OCI-LY7 (cell line): Measurements from ENCODE around the gene AGBL4.

Experiments
- CTCF ChIP-seq: fragments of 200-600 bp; sonication (generic); conservative IDR thresholded peaks from 2 replicates; pipeline ENCODE4 v1.5.1; 2014; ENCODE audit warnings: mild to moderate bottlenecking, antibody characterized with exemption, low read length, moderate library complexity, mixed read lengths
- EZH2phosphoT487 ChIP-seq: fragments of 200-600 bp; sonication (generic); IDR thresholded peaks from 2 replicates; pipeline ENCODE4 v1.6.1; 2018; ENCODE audit warnings: low read depth, borderline replicate concordance, mild to moderate bottlenecking, mixed run types, antibody characterized with exemption, low read length, moderate library complexity, mixed read lengths

DNA sequence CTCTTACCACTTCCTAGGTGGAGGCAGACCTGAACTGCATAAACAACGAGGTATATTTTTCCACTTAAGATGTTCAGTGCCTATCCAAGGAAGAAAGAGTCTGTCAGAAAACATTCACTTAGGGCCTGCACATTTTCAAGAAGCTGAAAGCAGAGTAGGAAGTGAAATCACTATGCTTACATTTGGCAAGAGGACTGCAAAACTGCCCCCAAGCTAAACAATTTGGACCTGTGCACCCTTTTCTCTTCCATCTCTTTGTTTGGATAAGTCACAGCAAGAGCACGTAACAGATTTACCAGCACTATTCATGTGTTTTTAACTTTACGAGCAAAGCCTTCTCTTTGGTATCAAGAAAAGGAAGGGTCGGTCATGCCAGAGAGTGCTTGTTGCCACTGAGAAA is 1233.9 kb downstream of the AGBL4 start:
- TF ChIP-seq CTCF (no peak), EZH2phosphoT487 (no peak)
